Bronchial epithelial cell (primary cell): ENCODE results near the gene PRKAG1. TPM values are rescaled to one million over a fixed set of nuclear protein-coding genes. Genes with fewer than 3 reads are reported as not detected.

ENCODE experiments used
- DNase-seq: peaks from one replicate; pipeline ENCODE4 v3.0.0-alpha.2; 2010; ENCODE audit warnings: low read depth
- FAIRE-seq: peaks from 2 replicates; lab custom pipeline; 2011; peaks lifted over from hg19 to GRCh38; lab: Jason Lieb, UNC
- H3K27me3 ChIP-seq: 2 replicates; pipeline ENCODE4 v1.5.1; 2011; ENCODE audit warnings: low read length; ENCODE audit not compliant: control insufficient read depth, insufficient read depth
- H3K36me3 ChIP-seq: 2 replicates; pipeline ENCODE4 v1.5.1; 2011; ENCODE audit warnings: low read length; ENCODE audit not compliant: control insufficient read depth, insufficient read depth
- H3K4me3 ChIP-seq: 2 replicates; pipeline ENCODE4 v1.5.1; 2011; ENCODE audit warnings: mild to moderate bottlenecking, low read depth, low read length, control low read depth
- total RNA-seq: library from RNA; depleted of rRNA; stranded (reverse); fragments of >200 nt; gene quantifications from 2 replicates; pipeline ENCODE4 v1.2.1, GENCODE V29; 2014
- TF ChIP-seq, protein P1 (sequence below): IDR thresholded peaks from 2 replicates; pipeline ENCODE4 v1.5.1; 2011; ENCODE audit warnings: mild to moderate bottlenecking, moderate library complexity, low read length, control low read depth, inconsistent platforms; ENCODE audit not compliant: insufficient read depth, severe bottlenecking

PRKAG1 gene
- total RNA-seq, 1 donor from 2014 or later: 93.7 TPM

GRCh38 chr12:48954061-48954460, 64.5 kb downstream of the PRKAG1 start:
- FAIRE-seq (no peak), DNase-seq (no peak)
- Histone ChIP-seq H3K36me3 (peaks cover 8% of the 10 kb centered on the region), H3K4me3 (no peak overlapping the region), H3K27me3 (no peaks in the 10 kb centered on the region)
- TF ChIP-seq, protein P1, sequence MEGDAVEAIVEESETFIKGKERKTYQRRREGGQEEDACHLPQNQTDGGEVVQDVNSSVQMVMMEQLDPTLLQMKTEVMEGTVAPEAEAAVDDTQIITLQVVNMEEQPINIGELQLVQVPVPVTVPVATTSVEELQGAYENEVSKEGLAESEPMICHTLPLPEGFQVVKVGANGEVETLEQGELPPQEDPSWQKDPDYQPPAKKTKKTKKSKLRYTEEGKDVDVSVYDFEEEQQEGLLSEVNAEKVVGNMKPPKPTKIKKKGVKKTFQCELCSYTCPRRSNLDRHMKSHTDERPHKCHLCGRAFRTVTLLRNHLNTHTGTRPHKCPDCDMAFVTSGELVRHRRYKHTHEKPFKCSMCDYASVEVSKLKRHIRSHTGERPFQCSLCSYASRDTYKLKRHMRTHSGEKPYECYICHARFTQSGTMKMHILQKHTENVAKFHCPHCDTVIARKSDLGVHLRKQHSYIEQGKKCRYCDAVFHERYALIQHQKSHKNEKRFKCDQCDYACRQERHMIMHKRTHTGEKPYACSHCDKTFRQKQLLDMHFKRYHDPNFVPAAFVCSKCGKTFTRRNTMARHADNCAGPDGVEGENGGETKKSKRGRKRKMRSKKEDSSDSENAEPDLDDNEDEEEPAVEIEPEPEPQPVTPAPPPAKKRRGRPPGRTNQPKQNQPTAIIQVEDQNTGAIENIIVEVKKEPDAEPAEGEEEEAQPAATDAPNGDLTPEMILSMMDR: no peak

DNA sequence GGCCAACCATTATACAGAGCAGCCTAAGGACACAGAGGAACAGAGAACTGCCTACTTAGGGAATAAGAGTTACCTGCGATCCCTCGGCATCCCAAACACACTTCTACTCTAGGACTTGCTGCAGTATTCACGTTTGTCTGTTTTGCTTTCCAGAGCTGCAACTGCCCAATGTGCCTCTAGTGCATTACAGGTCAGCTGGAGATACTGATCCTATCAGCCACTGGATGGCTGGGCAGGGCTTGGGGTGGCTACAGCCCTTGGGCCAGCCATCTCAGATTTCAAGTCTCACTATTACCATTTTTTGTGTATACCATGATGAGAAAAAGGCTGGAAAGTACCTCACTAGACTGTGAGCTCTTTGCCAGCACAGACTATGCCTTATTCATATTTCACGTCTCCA, 65.9 kb downstream of the PRKAG1 start:
- no peak for DNase-seq
- H3K4me3 ChIP-seq: no peak overlapping the region
- no peak for FAIRE-seq
- peaks cover 8% of the 10 kb centered on the region for H3K36me3 ChIP-seq
- H3K27me3 ChIP-seq: no peaks in the 10 kb centered on the region
- TF ChIP-seq, protein P1: no peak

Other genes starting within 250 kb of the PRKAG1 start
- gene ADCY6, start 229.7 kb downstream of the PRKAG1 start, total RNA-seq: 13.4 and 32.6 TPM in 2 replicates
- gene CACNB3, start 200.3 kb downstream of the PRKAG1 start, total RNA-seq: 7.4 and 8.6 TPM in 2 replicates
- 68.7 and 81.2 TPM in 2 replicates for gene DDX23, start 166.6 kb downstream of the PRKAG1 start, total RNA-seq
- 2.9 and 4.5 TPM in 2 replicates for gene RND1, start 152.9 kb downstream of the PRKAG1 start, total RNA-seq
- 7.9 and 12.4 TPM in 2 replicates for gene FKBP11, start 93.3 kb downstream of the PRKAG1 start, total RNA-seq
- gene ARF3, start 61.3 kb downstream of the PRKAG1 start, total RNA-seq: 30.0 and 38.7 TPM in 2 replicates
- not detected in 2 replicates for gene WNT10B, start 47.0 kb downstream of the PRKAG1 start, total RNA-seq
- gene WNT1, start 40.5 kb downstream of the PRKAG1 start, total RNA-seq: not detected in 2 replicates
- gene DDN, start 19.4 kb downstream of the PRKAG1 start, total RNA-seq: 0.13 and 0.26 TPM in 2 replicates
- 24.0 and 25.6 TPM in 2 replicates for gene KMT2D, start 42.0 kb upstream of the PRKAG1 start, total RNA-seq
- gene RHEBL1, start 51.2 kb upstream of the PRKAG1 start, total RNA-seq: 0.26 and 0.53 TPM in 2 replicates
- 0.13 TPM in 1 of 2 replicates, not detected in the other for gene DHH, start 76.0 kb upstream of the PRKAG1 start, total RNA-seq
- gene LMBR1L, start 92.1 kb upstream of the PRKAG1 start, total RNA-seq: 24.0 and 26.6 TPM in 2 replicates
- gene TUBA1B, start 112.6 kb upstream of the PRKAG1 start, total RNA-seq: 253 and 317 TPM in 2 replicates
- 8.2 and 17.3 TPM in 2 replicates for gene TUBA1A, start 170.3 kb upstream of the PRKAG1 start, total RNA-seq
- 196 and 466 TPM in 2 replicates for gene TUBA1C, start 246.3 kb upstream of the PRKAG1 start, total RNA-seq